ENCODE measurements around the gene FBXL12.
"Not testable (repeated sequence)": the region's sequence is repeated elsewhere in the genome, so short reads cannot be mapped to it uniquely, and the experiment has no call there.

FBXL12 gene

DNA sequence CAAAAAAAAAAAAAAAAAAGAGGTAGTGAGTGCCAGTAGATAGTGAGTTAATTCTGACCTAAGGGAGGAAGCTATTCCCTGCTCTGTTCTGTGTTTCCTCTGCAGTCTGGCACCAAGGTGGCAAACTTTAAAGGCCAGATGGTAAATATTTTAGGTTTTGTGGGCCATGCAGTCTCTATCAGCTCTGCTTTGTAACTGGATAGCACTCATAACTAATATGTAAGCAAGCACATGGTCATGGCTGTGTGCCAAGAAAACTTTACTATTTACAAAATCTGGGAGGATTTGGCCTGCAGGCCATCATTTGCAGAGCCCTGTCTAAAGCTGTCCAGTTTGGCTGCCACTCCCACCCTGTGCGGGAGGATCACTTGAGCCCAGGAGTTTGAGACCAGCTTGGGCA, 20.5 kb upstream of the FBXL12 start:
- DNase-seq (ENCODE audit: insufficient read length, low spot score) (no peak), FAIRE-seq (no peak)

DNA sequence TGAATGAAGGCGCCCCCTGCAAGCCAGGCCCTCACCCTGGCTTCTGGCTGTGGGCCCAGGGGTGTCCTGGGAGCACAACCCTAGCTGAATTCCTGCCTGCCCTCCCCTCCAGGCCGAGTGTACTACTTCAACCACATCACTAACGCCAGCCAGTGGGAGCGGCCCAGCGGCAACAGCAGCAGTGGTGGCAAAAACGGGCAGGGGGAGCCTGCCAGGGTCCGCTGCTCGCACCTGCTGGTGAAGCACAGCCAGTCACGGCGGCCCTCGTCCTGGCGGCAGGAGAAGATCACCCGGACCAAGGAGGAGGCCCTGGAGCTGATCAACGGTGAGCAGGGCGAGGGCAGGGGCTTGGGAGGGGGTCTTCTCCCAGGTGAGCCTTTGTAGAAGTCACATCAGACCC, 19.4 kb upstream of the FBXL12 start:
- FAIRE-seq = no peak

DNA sequence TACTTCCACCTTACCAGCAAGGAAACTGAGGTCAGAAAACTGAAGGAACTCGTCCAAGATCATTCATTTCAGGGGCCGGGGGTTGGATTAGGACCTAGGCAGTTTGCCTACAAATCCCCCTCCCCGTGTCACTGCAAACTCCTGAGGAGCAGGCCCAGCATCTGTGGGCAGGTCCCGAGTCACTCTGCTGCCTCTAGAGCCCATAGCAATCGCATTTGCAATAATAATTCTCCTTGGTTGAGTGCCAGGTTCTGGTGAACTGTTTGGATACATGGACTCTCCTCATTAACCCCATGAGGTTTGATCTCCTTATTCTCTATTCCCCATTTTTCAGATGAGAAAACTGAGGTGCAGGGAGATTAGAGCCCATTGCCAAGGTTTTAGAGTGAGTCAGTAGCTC, 17.1 kb upstream of the FBXL12 start:
- FAIRE-seq (no peak), DNase-seq (ENCODE audit: insufficient read length, low spot score) (no peak)

More for the DNA sequence above, 19.4 kb upstream of the FBXL12 start:
- no peak for DNase-seq (ENCODE audit: insufficient read length, low spot score)

DNA sequence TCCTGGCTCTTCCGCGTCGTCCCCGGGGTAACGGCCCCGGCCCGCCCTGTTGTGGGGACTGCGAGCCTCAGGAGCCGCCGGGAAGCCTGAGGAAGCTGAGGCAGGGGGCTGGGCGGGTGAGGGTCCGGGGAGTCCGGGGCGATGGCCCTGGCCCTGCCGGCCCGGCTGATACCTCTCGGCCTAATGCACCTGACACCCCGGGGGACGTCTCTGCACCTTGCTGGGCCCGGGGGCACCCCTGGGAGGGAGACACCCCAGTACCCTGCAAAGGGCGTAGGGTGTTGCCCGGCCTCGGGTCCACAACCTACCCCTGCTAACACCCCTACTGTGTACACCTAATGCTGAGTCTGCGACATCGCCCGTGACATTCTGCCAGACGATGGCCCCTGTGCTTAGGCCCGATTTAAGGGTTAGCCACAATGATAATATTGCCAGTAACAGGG, 16.6 kb upstream of the FBXL12 start:
- DNase-seq (ENCODE audit: insufficient read length, low spot score) = no peak
- FAIRE-seq = no peak

DNA sequence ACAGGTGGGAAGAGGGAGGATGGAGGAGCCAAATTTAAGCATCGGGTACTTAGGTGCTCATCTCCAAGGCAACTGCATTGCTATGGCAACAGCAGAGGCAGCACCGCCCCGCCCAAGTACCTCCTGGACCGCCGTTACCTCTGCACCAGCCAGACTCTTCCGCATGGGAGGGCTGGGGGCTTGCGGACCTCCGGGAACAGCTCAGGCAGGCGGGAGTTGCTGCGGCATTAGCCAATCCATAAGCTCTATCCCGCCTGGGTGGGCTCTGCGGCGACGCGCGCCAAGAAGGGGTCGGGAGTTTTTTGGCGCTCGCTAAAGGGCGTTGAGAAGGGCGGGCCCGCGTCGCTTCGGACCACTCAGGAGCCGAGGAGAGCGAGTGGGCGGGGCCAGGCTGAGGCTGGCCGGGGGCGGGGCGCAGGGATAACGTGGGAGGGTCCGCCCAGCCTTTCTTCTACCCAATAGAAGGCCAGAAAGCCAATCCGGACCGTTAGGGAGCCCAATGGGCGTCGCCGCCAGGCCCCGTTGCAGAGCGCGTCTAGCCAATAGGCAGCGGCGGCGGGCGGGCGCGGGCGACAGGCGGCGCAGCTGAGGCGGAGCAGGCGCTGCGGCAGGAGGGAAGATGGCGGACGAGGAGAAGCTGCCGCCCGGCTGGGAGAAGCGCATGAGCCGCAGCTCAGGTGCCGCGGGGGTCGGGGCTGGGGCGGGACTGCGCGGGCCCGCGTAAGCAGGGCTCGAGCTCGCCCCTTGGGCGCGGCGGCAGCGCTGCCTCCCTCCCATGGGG, 16.0 kb upstream of the FBXL12 start, which contains the start of gene PIN1:
TSS of gene PIN1 (plus strand) at position 593 of the 781 bp plus-strand sequence. CDS start at position 620, 27 bp downstream.
- FAIRE-seq (peak; percentile 82), DNase-seq (ENCODE audit: insufficient read length, low spot score) (peak; percentile 99)

DNA sequence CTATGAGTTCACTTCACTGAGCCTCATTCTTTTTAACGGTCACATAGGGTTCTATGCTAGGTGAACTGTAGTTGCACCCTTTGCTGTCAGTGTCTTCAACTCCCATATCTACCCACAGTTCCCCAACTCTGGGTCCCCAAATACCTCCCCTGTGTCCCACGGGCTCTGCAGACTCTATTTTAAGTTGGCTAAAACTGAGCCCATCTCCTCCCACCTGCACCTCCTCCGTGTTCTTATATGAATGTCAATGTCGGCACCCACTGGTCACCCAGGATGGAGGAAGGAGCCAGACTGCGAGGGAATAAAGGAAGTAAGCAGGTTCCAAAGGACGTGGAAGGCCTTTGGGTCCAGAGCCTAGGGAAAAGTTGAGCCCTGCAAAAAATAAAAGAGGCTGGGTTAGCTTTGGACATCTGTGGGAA, 15.4 kb upstream of the FBXL12 start:
- FAIRE-seq (no peak), DNase-seq (ENCODE audit: insufficient read length, low spot score) (no peak)

DNA sequence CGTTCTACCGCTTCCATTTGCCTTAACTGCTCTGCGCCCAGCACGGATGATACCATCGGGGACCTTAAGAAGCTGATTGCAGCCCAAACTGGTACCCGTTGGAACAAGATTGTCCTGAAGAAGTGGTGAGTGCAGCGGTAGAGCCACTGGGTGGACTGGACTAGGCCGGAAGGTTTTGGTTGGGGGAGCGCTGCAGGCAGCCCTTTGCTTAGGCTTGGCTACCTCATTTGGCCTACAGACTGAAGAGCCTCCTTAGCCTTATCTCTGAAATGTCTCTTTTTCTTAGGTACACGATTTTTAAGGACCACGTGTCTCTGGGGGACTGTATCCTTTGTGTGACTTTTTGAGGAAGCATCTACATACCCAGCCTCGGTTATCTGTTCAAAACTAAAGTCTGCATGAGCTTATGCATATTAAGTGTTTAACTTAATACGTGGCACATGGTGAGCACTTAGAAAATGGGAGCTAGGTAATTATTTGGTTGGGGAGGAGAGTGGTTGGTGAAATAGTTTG, 9.7 kb upstream of the FBXL12 start:
- FAIRE-seq (no peak), DNase-seq (ENCODE audit: insufficient read length, low spot score) (no peak)

DNA sequence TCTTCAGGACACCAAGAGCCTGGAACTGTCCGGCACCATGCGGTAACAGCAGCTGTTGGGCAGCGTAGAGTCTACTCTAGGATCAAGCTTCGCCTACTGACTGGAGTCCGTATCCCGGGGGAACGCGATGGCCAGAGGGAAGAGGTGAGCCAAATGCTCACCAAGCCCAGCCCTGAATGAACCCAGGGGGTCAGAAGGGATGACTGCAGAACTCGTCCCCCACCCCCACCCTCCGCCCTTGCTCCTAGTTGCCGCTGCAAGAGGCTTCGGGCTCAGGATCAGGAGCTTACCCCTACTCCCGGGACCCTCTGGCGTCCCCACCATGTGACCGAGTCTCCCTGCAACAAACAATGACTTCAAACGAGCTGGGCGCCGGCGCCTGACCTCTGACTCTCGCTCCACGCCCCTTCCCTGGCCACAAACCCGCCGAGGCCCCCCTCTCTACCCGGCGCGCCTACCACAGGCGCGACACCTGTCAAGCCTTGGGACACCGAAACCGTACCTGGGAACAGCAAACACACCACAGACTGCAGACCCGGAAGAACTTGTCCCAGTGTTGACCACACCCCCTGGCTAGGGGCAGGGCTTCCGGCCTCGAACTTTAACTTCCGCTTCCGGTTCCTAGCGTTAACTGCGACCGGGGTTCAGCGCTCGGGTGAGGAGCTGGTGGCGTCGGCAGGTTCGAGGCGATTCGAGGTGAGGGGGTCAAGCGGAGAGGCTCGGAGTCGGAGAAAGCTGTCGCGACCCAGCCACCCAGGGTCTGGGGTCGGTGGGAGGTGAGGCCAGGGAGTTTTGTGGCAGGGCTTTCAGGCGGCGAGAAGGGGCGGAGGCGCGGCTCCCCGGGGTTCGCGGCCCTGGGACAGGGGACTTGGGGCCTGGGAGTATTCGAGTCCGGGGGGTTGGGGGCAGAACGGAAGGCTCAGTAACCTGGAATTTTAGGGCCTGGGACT, 8.7 kb upstream of the FBXL12 start, which contains the start of gene UBL5:
TSS of gene UBL5 (plus strand) at position 630 of the 950 bp plus-strand sequence. CDS start 420 bp downstream, outside the sequence.
- FAIRE-seq (peak; percentile 90), DNase-seq (ENCODE audit: insufficient read length, low spot score) (peak; percentile 95)

DNA sequence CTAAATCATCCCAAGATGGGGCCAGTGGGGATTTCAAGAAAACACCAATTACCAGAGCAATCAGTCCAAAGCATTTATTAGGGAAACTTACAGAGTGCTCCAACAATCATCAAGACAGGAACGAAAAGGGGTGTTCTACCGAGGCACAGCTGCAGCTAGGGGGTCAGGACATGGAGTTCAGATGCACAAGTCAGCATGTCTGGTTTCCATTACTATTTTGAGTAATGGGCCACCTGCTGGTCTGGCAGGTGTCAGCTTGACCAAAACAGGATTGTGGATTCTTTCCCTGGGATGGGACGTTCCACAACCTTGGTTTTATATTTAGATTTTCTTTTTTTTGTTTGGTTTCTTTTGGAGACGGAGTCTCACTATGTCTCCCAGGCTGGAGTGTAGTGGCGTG, 4.9 kb upstream of the FBXL12 start:
- FAIRE-seq = no peak
- no peak for DNase-seq (ENCODE audit: insufficient read length, low spot score)

DNA sequence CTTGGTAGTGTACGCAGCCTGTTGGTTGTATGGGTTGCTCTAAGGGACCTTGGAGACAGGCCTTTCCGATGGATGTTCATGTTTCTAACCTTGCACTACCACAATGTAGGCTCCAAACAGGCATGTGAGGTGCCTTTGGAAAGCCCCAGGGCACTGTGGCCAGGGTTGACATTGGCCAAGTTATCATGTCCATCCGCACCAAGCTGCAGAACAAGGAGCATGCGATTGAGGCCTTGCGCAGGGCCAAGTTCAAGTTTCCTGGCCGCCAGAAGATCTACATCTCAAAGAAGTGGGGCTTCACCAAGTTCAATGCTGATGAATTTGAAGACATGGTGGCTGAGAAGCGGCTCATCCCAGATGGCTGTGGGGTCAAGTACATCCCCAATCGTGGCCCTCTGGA, 1.2 kb upstream of the FBXL12 start:
- FAIRE-seq; DNase-seq (ENCODE audit: insufficient read length, low spot score): not testable (repeated sequence)

DNA sequence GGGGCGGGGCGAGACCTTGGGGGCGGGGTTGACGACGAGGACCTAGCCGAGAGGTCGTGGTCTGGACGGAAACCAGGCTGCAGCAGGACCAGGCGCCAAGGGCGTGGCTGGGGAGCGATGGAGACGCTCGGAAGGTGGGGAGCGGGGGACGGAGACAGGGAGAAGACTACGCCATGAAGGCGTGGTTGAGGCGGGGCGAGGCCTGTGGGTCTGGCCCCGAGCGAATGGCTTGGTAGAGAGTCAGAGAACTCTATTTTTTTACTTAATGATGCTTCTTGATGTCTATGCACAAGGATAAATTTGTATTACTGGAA, 674 bp upstream of the FBXL12 start:
- no peak for FAIRE-seq
- DNase-seq (ENCODE audit: insufficient read length, low spot score) = no peak

DNA sequence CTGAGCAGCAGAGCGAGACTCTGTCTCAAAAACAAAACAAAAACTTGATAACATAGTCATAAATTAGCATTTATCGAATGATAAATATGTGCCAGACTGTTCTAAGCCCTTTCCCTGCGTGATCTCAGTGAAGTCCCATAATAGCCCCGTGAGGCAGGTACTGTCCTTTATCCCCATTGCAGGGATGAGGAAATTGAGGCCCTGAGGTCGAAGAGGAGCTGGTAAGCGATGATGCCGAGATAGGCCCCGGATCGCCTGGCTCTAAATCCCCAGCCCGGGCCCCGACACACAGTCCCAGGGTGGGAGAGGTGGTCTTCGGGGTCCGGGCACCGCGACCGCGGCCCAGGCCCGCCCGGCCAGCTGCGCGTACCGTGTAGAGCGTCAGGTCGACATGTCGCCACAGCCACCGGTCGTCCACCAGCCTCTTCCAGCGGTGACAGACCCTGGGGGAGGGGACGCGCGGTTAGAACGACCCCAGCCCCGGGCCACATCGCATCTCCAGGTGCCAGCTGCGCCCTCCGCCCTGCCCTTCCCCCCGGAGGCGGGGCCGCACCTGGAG, 625 bp downstream of the FBXL12 start:
- DNase-seq (ENCODE audit: insufficient read length, low spot score) (no peak), FAIRE-seq (no peak)

DNA sequence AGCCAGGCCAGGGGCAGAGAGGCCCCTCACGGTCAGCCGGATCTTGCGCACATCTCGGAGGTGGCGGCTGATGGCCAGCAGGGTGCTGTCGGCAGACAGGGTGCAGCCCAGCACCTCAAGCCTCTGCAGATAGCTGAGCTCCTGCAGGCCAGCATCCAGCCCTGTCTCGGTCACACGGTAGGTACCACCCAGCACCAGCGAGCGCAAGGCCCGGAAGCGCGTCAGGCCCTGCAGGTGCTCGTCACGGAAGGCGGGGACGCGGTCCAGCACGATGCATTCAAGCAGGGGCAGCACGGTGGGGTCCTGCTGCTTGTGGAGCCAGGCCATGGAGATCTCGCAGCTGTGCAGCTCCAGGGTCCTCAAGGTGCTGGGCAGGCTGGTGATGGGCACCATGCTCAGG, 7.7 kb downstream of the FBXL12 start:
- no peak for FAIRE-seq
- DNase-seq (ENCODE audit: insufficient read length, low spot score) = no peak

DNA sequence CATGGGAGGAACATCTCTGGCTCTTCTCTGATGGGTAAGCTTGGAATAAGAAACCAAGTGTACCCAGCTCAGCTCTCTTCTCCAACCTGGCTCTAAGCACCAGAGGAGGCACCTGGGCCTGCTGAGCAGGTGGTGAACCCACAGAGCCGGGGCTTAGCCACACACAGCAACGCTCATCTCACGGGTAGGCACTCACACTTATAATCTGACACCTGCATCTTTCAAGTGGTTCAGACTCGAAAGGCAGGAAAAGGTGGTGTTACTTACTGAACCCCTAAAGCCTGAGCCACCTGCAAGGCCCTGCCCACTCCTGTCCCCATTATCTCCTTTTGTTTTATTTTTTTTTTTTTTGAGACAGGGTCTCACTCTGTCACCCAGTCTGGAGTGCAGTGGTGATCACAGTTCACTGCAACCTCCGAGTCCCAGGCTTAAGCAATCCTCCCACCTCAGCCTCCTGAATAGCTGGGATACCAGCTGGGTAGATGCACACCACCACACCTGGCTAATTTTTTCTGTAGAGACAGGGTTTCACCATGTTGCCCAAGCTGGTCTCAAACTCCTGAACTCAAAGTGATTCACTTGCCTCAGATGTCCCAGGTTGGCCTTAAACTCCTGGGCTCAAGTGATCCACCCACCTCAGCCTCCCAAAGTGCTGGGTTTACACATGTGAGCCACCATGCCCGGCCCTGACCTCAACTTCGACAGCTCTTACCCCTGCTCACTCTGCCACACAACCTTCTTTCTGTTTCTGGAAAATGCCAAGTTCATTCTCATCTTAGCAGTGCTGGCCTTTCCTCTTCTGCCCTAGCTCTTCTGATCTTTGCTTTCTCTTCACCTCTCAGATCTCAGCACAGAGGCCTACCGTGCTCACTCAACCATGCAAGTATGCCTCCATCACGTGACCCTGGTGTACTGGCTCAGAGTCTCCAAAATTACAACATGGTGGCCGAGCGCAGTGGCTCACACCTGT, 9.7 kb downstream of the FBXL12 start:
- FAIRE-seq = no peak
- no peak for DNase-seq (ENCODE audit: insufficient read length, low spot score)

DNA sequence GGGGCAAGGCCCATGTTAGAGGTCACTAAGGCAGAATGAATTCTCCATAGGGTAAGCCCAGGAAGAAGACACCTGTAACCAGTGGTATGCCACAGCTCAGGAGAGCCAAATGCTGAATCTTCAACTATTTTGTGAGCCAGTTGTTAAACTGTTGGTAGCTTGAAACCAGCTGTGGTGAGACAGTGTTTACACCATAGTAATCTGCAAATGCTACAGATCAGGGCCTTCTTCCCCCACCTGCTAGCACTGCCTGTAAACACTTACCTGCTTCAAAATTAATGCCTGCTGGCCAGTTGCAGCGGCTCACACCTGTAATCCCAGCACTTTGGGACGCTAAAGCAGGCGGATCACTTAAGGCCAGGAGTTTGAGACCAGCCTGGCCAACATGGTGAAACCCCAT, 12.1 kb downstream of the FBXL12 start:
- FAIRE-seq = no peak

DNA sequence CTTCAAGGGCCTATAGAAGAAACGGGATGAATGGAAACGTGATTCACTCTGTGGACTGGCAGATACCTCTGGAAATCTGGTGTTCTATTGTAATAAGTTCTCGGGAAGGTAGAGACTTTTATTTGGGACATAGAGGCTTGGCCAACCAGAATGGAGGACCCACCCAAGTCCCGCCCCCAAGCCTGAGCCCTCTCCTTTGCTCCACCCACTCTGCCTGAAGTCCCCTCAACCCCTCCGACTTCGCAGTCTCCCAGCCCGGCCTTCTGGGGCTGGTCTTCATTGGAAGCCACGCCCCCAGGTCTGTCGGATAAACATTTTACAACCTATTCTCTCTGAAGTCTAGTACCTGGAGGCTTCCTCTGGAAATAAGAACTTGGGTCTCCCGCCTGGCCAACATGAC, 16.9 kb downstream of the FBXL12 start:
- DNase-seq (ENCODE audit: insufficient read length, low spot score) (no peak), FAIRE-seq (no peak)

More for the DNA sequence above, 12.1 kb downstream of the FBXL12 start:
- no peak for DNase-seq (ENCODE audit: insufficient read length, low spot score)

DNA sequence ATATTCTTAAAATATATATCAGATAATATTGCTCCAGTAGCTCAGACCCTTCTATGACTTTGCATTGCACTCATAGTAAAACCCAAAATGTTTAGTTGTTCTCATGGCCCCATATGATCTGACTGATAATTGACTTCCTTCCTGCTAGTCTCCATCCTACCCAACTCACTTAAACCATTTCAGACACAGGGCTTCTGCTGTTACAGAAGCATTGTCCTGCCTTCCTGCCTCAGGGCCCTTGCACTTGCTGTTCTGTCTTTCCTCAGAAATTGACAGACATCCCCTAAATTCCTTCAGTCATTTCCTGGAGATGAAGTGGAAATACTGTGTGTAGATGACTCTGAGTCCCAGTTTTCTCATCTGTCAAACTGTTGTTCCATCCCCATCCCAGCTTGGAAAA, 19.7 kb downstream of the FBXL12 start:
- no peak for FAIRE-seq
- no peak for DNase-seq (ENCODE audit: insufficient read length, low spot score)

DNA sequence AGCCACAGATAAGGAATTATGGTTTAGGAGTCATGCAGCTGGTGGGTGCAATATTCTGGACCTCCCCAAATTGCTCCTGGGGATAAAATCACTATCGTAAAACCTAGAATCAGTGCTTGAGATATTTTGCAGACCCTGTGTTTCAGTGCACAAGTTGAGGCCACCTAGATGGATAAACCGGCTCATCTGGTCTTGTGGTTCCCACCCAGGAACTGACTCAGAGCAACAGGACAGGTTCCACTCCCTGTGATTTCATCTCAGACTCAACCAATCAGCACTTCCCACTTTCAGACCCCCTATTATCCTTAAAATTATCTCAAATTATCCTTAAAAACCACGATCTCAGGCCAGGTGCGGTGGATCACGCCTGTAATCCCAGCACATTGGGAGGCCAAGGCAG, 21.0 kb downstream of the FBXL12 start:
- DNase-seq (ENCODE audit: insufficient read length, low spot score) (no peak), FAIRE-seq (no peak)

DNA sequence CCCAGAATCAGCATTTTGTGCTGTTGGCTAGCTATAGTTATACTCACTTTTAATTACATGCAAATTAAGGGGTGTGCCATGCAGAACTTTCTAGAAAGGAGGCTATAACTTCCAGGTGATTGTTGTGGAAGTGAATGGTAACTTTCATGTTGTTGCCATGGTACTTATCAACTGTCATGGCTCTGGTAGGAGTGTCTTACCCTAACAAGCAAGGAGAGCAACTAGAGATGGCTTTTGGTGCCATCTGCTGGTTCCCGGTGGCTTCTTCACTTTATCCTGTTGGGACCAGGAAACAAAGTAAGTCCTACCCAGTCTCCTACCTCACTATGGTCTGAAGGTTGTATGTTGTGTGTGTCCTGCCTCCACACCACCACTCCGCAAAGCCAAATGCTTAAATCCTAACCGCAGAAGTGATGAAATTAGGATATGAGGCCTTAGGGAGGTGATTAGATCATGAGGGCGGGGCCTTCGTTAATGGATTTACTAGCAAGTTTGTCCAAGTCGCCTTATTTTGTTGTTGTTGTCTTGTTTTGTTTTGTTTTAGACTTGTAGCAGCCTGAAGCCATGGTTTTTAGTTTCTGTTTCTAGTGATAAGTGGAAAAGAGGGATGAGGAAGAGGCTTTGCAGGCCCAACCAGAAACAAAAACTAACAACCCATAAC, 22.6 kb downstream of the FBXL12 start:
- FAIRE-seq (peak; percentile 73), DNase-seq (ENCODE audit: insufficient read length, low spot score) (peak; percentile 81)
